ENCODE measurements around the gene XPR1.

GRCh38 chr1:180927841-180928240 lies 296.0 kb downstream of the XPR1 start:
- TF ChIP-seq, protein P1, sequence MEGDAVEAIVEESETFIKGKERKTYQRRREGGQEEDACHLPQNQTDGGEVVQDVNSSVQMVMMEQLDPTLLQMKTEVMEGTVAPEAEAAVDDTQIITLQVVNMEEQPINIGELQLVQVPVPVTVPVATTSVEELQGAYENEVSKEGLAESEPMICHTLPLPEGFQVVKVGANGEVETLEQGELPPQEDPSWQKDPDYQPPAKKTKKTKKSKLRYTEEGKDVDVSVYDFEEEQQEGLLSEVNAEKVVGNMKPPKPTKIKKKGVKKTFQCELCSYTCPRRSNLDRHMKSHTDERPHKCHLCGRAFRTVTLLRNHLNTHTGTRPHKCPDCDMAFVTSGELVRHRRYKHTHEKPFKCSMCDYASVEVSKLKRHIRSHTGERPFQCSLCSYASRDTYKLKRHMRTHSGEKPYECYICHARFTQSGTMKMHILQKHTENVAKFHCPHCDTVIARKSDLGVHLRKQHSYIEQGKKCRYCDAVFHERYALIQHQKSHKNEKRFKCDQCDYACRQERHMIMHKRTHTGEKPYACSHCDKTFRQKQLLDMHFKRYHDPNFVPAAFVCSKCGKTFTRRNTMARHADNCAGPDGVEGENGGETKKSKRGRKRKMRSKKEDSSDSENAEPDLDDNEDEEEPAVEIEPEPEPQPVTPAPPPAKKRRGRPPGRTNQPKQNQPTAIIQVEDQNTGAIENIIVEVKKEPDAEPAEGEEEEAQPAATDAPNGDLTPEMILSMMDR (IDR thresholded peaks at IDR 0.05; ENCODE audit: low read depth, low read length), result no peak
- no peak for TF ChIP-seq EZH2phosphoT487 (IDR thresholded peaks at IDR 0.05; ENCODE audit: low read depth)
